Astrocyte (in vitro differentiated cells and primary cell): ENCODE measurements around the gene CROCC. TPM values are rescaled to one million over a fixed set of nuclear protein-coding genes. Genes with fewer than 3 reads are reported as not detected.

Source experiments
- DNase-seq: peaks from one replicate; pipeline ENCODE4 v3.0.0-alpha.2; 2010; ENCODE audit warnings: low read depth
- FAIRE-seq: peaks from 2 replicates; lab custom pipeline; 2011; peaks lifted over from hg19 to GRCh38; lab: Jason Lieb, UNC
- H2AFZ ChIP-seq: 2 replicates; pipeline ENCODE4 v1.6.0; 2012; ENCODE audit warnings: low read depth, low read length, inconsistent platforms
- H3K27ac ChIP-seq: 2 replicates; pipeline ENCODE4 v1.5.1; 2011; ENCODE audit warnings: low read depth, low read length, inconsistent platforms
- H3K27me3 ChIP-seq: 2 replicates; pipeline ENCODE4 v1.6.0; 2011; ENCODE audit warnings: low read length, inconsistent platforms; ENCODE audit not compliant: insufficient read depth
- H3K36me3 ChIP-seq: 2 replicates; pipeline ENCODE4 v1.5.1; 2011; ENCODE audit warnings: low read length, inconsistent platforms; ENCODE audit not compliant: insufficient read depth
- H3K4me1 ChIP-seq: 2 replicates; pipeline ENCODE4 v1.5.1; 2011; ENCODE audit warnings: low read length, inconsistent platforms; ENCODE audit not compliant: insufficient read depth
- H3K4me2 ChIP-seq: 2 replicates; pipeline ENCODE4 v1.6.0; 2012; ENCODE audit warnings: low read length, inconsistent platforms
- H3K4me3 ChIP-seq: 2 replicates; pipeline ENCODE4 v1.5.1; 2011; ENCODE audit warnings: low read depth, mild to moderate bottlenecking, low read length, inconsistent platforms; ENCODE audit not compliant: insufficient read depth
- H3K79me2 ChIP-seq: 2 replicates; pipeline ENCODE4 v1.6.0; 2012; ENCODE audit warnings: mild to moderate bottlenecking, low read length, inconsistent platforms; ENCODE audit not compliant: insufficient read depth
- H3K9ac ChIP-seq: 2 replicates; pipeline ENCODE4 v1.6.0; 2012; ENCODE audit warnings: mild to moderate bottlenecking, low read length, inconsistent platforms
- H3K9me3 ChIP-seq: 2 replicates; pipeline ENCODE4 v1.5.1; 2012; ENCODE audit warnings: low read depth, mild to moderate bottlenecking, low read length, inconsistent platforms; ENCODE audit not compliant: insufficient read depth
- H4K20me1 ChIP-seq: 2 replicates; pipeline ENCODE4 v1.6.0; 2012; ENCODE audit warnings: low read length, inconsistent platforms; ENCODE audit not compliant: insufficient read depth
- H3K27ac Mint-ChIP-seq: one replicate; pipeline ENCODE4 v1.8.0; 2021; ENCODE audit warnings: mild to moderate bottlenecking, mixed read lengths; ENCODE audit not compliant: unreplicated experiment
- H3K27me3 Mint-ChIP-seq: one replicate; pipeline ENCODE4 v1.8.0; 2021; ENCODE audit warnings: low read depth, mixed read lengths; ENCODE audit not compliant: unreplicated experiment
- H3K36me3 Mint-ChIP-seq: one replicate; pipeline ENCODE4 v1.8.0; 2021; ENCODE audit warnings: low read depth, mixed read lengths; ENCODE audit not compliant: unreplicated experiment
- H3K4me1 Mint-ChIP-seq: one replicate; pipeline ENCODE4 v1.8.0; 2021; ENCODE audit warnings: low read depth, mixed read lengths; ENCODE audit not compliant: unreplicated experiment
- H3K4me3 Mint-ChIP-seq: one replicate; pipeline ENCODE4 v1.8.0; 2021; ENCODE audit warnings: mild to moderate bottlenecking, moderate library complexity, mixed read lengths; ENCODE audit not compliant: unreplicated experiment
- H3K9me3 Mint-ChIP-seq: one replicate; pipeline ENCODE4 v1.8.0; 2021; ENCODE audit warnings: mild to moderate bottlenecking, mixed read lengths; ENCODE audit not compliant: unreplicated experiment
- CTCF ChIP-seq: IDR thresholded peaks from 2 replicates; pipeline ENCODE4 v1.5.1; 2011; ENCODE audit warnings: low read depth, mild to moderate bottlenecking, inconsistent platforms, low read length, moderate library complexity; ENCODE audit not compliant: insufficient read depth
- EZH2 ChIP-seq: IDR thresholded peaks from 2 replicates; pipeline ENCODE4 v1.6.1; 2012; ENCODE audit warnings: mild to moderate bottlenecking, low read length, inconsistent platforms; ENCODE audit not compliant: insufficient read depth
- total RNA-seq: library from RNA; stranded (reverse); gene quantifications from 2 replicates; pipeline ENCODE4 v1.2.1, GENCODE V29; 2021

Gene CROCC
- total RNA-seq, 1 donor from 2014 or later: 12.1 TPM

GRCh38 chr1:17013491-17014320 lies 92.0 kb downstream of the CROCC start:
- no peak overlapping the region for H3K27ac Mint-ChIP-seq
- H3K79me2 ChIP-seq: peaks cover 27% of the 10 kb centered on the region
- TF ChIP-seq EZH2 (no peak), CTCF (no peak)
- FAIRE-seq (no peak), DNase-seq (peak; percentile 44)
- peaks cover 23% of the 10 kb centered on the region for H4K20me1 ChIP-seq
- H2AFZ ChIP-seq: no peak overlapping the region
- no peak overlapping the region for H3K27ac ChIP-seq
- no peaks in the 10 kb centered on the region for H3K27me3 Mint-ChIP-seq
- H3K4me3 ChIP-seq: no peak overlapping the region
- peaks cover 30% of the 10 kb centered on the region for H3K4me1 Mint-ChIP-seq
- peak overlapping the region; percentile 60 for H3K4me2 ChIP-seq
- H3K27me3 ChIP-seq: no peaks in the 10 kb centered on the region
- H3K9me3 ChIP-seq: no peaks in the 10 kb centered on the region
- H3K9ac ChIP-seq: no peak overlapping the region
- H3K36me3 ChIP-seq: peaks cover under 1% of the 10 kb centered on the region
- no peaks in the 10 kb centered on the region for H3K9me3 Mint-ChIP-seq
- H3K4me1 ChIP-seq: peaks cover 47% of the 10 kb centered on the region
- H3K4me3 Mint-ChIP-seq: no peak overlapping the region
- H3K36me3 Mint-ChIP-seq: peaks cover 2% of the 10 kb centered on the region

- Mint-ChIP-seq H3K27me3 (no peaks in the 10 kb centered on the region), H3K4me3 (no peak overlapping the region), H3K36me3 (peaks cover 13% of the 10 kb centered on the region), H3K27ac (no peak overlapping the region), H3K4me1 (peaks cover 28% of the 10 kb centered on the region), H3K9me3 (no peaks in the 10 kb centered on the region)
- no peak overlapping the region for H3K9ac ChIP-seq
- no peak overlapping the region for H3K27ac ChIP-seq
- no peak overlapping the region for H3K4me2 ChIP-seq
- H3K27me3 ChIP-seq: no peaks in the 10 kb centered on the region
- peaks cover 11% of the 10 kb centered on the region for H4K20me1 ChIP-seq
- no peak for FAIRE-seq
- H3K9me3 ChIP-seq: no peaks in the 10 kb centered on the region
- no peak overlapping the region for H2AFZ ChIP-seq
- TF ChIP-seq CTCF: no peak
- TF ChIP-seq EZH2: no peak
- H3K36me3 ChIP-seq: peaks cover 10% of the 10 kb centered on the region
- H3K4me3 ChIP-seq: no peak overlapping the region
- DNase-seq: no peak
- peaks cover 44% of the 10 kb centered on the region for H3K4me1 ChIP-seq
- peaks cover 16% of the 10 kb centered on the region for H3K79me2 ChIP-seq
Measured at GRCh38 chr1:17014671-17015567, 93.2 kb downstream of the CROCC start.
